PC-3 (cell line): Measurements from ENCODE around the gene CCNL1. TPM values are rescaled to one million over a fixed set of nuclear protein-coding genes. Genes with fewer than 3 reads are reported as not detected.
"Not testable (repeated sequence)": the region's sequence is repeated elsewhere in the genome, so short reads cannot be mapped to it uniquely, and the experiment has no call there.

Experiments used
- ATAC-seq: fragments of 200-7000 bp; cut with Tn5 transposase; 2 replicates; pipeline ENCODE4 v1.9.1; 2020; ENCODE audit warnings: mild to moderate bottlenecking, moderate library complexity
- BruUV-seq: library from RNA; stranded (reverse); fragments of 400-500 nt; replicated peaks from 2 replicates; lab custom pipeline; 2021; lab: Mats Ljungman, UMichigan
- CTCF ChIA-PET: fragments of 300-600 bp; sonication (Branson Sonifier 250); formaldehyde crosslinking; loops from one replicate; lab custom pipeline; 2022; ENCODE audit warnings: antibody characterized with exemption; lab: Charles Lee
- POLR2A ChIA-PET: fragments of 300-600 bp; sonication (Branson Sonifier 250); formaldehyde crosslinking; loops from one replicate; lab custom pipeline; 2022; ENCODE audit warnings: antibody characterized with exemption; ENCODE audit not compliant: unreplicated experiment; lab: Charles Lee
- DNase-seq: peaks from one replicate; pipeline ENCODE4 v3.0.0-alpha.2; 2015
- H2AFZ ChIP-seq: fragments of 300-600 bp; sonication (generic); 2 replicates; pipeline ENCODE4 v1.6.0; 2016; ENCODE audit warnings: antibody characterized with exemption, low read length
- H3F3A ChIP-seq: fragments of 300-600 bp; sonication (generic); one replicate; pipeline ENCODE4 v1.6.0; 2017; ENCODE audit warnings: antibody characterized with exemption, low read length, control low read depth, mild to moderate bottlenecking; ENCODE audit not compliant: unreplicated experiment
- H3K27ac ChIP-seq: fragments of 300-600 bp; sonication (generic); 2 replicates; pipeline ENCODE4 v1.5.1; 2016; ENCODE audit warnings: mild to moderate bottlenecking, low read length
- H3K27me3 ChIP-seq: fragments of 300-600 bp; sonication (generic); 2 replicates; pipeline ENCODE4 v1.6.1; 2016; ENCODE audit warnings: low read length, mixed read lengths
- H3K36me3 ChIP-seq: fragments of 300-600 bp; sonication (generic); 2 replicates; pipeline ENCODE4 v1.6.1; 2016; ENCODE audit warnings: low read depth, mixed run types, low read length, mixed read lengths
- H3K4me1 ChIP-seq: fragments of 300-600 bp; sonication (generic); 2 replicates; pipeline ENCODE4 v1.5.1; 2016; ENCODE audit warnings: low read length; ENCODE audit not compliant: insufficient read depth
- H3K4me2 ChIP-seq: fragments of 300-600 bp; sonication (generic); 2 replicates; pipeline ENCODE4 v1.6.0; 2016; ENCODE audit warnings: low read length
- H3K4me3 ChIP-seq: fragments of 300-600 bp; sonication (generic); 2 replicates; pipeline ENCODE4 v1.5.1; 2016; ENCODE audit warnings: mild to moderate bottlenecking, low read length, mixed read lengths
- H3K79me2 ChIP-seq: fragments of 300-600 bp; sonication (generic); 2 replicates; pipeline ENCODE4 v1.6.1; 2017; ENCODE audit warnings: low read length, mixed read lengths
- H3K9ac ChIP-seq: fragments of 300-600 bp; sonication (generic); 2 replicates; pipeline ENCODE4 v1.6.0; 2016; ENCODE audit warnings: mild to moderate bottlenecking, low read length
- H3K9me2 ChIP-seq: fragments of 300-600 bp; sonication (generic); replicated peaks from 2 replicates; pipeline ENCODE4 v1.6.1; 2016; ENCODE audit warnings: mixed run types, low read length, mixed read lengths
- H3K9me3 ChIP-seq: fragments of 300-600 bp; sonication (generic); 2 replicates; pipeline ENCODE4 v1.6.1; 2016; ENCODE audit warnings: low read length, mixed read lengths
- H4K20me1 ChIP-seq: fragments of 300-600 bp; sonication (generic); 2 replicates; pipeline ENCODE4 v1.6.1; 2016; ENCODE audit warnings: low read length, mixed read lengths
- CTCF ChIP-seq: fragments of 300-600 bp; sonication (generic); conservative IDR thresholded peaks from 2 replicates; pipeline ENCODE4 v1.5.1; 2017; ENCODE audit warnings: antibody characterized with exemption, low read depth, mild to moderate bottlenecking, low read length
- EZH2 ChIP-seq: fragments of 300-600 bp; sonication (generic); IDR thresholded peaks from one replicate; pipeline ENCODE4 v1.6.1; 2017; ENCODE audit warnings: antibody characterized with exemption, mild to moderate bottlenecking, low read length; ENCODE audit not compliant: unreplicated experiment
- EZH2phosphoT487 ChIP-seq: fragments of 300-600 bp; sonication (generic); IDR thresholded peaks from 2 replicates; pipeline ENCODE4 v1.6.1; 2018; ENCODE audit warnings: mild to moderate bottlenecking, antibody characterized with exemption, low read length, borderline replicate concordance
- intact Hi-C: fragments of 100-400 bp; cut with micrococcal nuclease; formaldehyde crosslinking; loops from 2 replicates; pipeline ENCODE4 v1.9.0; 2023
- total RNA-seq: library from RNA; depleted of rRNA; stranded (reverse); fragments of >200 nt; gene quantifications from 2 replicates; pipeline ENCODE4 v1.2.3, GENCODE V29; 2014

The CCNL1 gene
- total RNA-seq, 1 experiment from 2014 or later: 231 TPM

GRCh38 chr3:157103280-157103679 lies 56.7 kb downstream of the CCNL1 start:
- Histone ChIP-seq H3K9me2 (no peaks in the 10 kb centered on the region), H2AFZ (no peak overlapping the region), H3K4me3 (no peak overlapping the region), H4K20me1 (no peaks in the 10 kb centered on the region), H3K9me3 (no peaks in the 10 kb centered on the region), H3K36me3 (no peaks in the 10 kb centered on the region), H3F3A (no peaks in the 10 kb centered on the region), H3K4me2 (no peak overlapping the region), H3K27me3 (no peaks in the 10 kb centered on the region), H3K79me2 (no peaks in the 10 kb centered on the region), H3K27ac (no peak overlapping the region), H3K4me1 (peaks cover 21% of the 10 kb centered on the region), H3K9ac (no peak overlapping the region)
- POLR2A ChIA-PET: no interaction called here
- DNase-seq (no peak), ATAC-seq (no peak)
- no peak for TF ChIP-seq EZH2
- TF ChIP-seq EZH2phosphoT487: no peak
- no peak for TF ChIP-seq CTCF
- no TSS peak for BruUV-seq
- intact Hi-C loops: no loop called here
- CTCF ChIA-PET: no interaction called here

- BruUV-seq, H3F3A ChIP-seq, H3K4me2 ChIP-seq, H3K4me3 ChIP-seq, CTCF ChIA-PET, intact Hi-C loops, ATAC-seq, H3K79me2 ChIP-seq, H3K9ac ChIP-seq, H3K9me2 ChIP-seq, H3K36me3 ChIP-seq, DNase-seq, H3K9me3 ChIP-seq, H4K20me1 ChIP-seq, H3K27ac ChIP-seq, H3K27me3 ChIP-seq, POLR2A ChIA-PET, H2AFZ ChIP-seq: not testable (repeated sequence)
- H3K4me1 ChIP-seq: peaks cover 21% of the 10 kb centered on the region
Measured at GRCh38 chr3:157102595-157102994, 57.4 kb downstream of the CCNL1 start.

- Histone ChIP-seq H3K4me1 (peaks cover 21% of the 10 kb centered on the region), H3K27ac (no peak overlapping the region), H3K36me3 (no peaks in the 10 kb centered on the region), H3K9ac (no peak overlapping the region), H3K27me3 (no peaks in the 10 kb centered on the region), H3K9me3 (no peaks in the 10 kb centered on the region), H3F3A (no peaks in the 10 kb centered on the region), H4K20me1 (no peaks in the 10 kb centered on the region), H3K4me3 (no peak overlapping the region), H3K79me2 (no peaks in the 10 kb centered on the region), H3K9me2 (no peaks in the 10 kb centered on the region), H2AFZ (no peak overlapping the region), H3K4me2 (no peak overlapping the region)
- TF ChIP-seq EZH2phosphoT487 (no peak), EZH2 (no peak), CTCF (no peak)
- no peak for DNase-seq
- POLR2A ChIA-PET: no interaction called here
- CTCF ChIA-PET: no interaction called here
- ATAC-seq: no peak
- intact Hi-C loops: no loop called here
- BruUV-seq: no TSS peak
Measured at GRCh38 chr3:157102098-157102497, 57.8 kb downstream of the CCNL1 start.
